ENCODE measurements around the gene SPRN.
"Not testable (repeated sequence)": the region's sequence is repeated elsewhere in the genome, so short reads cannot be mapped to it uniquely, and the experiment has no call there.

DNA sequence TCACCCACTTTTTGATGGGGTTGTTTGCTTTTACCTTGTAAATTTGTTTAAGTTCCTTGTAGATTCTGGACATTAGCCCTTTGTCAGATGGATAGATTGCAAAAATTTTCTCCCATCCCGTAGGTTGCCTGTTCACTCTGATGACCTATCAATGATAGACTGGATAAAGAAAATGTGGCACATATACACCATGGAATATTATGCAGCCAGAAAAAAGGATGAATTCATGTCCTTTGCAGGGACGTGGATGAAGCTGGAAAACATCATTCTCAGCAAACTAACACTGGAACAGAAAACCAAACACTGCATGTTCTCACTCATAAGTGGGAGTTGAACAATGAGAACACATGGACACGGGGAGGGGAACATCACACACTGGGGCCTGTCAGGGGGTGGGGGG, 44.8 kb upstream of the SPRN start:
- not testable (repeated sequence) for TF ChIP-seq YY1 (IDR thresholded peaks at IDR 0.05; ENCODE audit: insufficient read depth, insufficient read length); ZNF274 (IDR thresholded peaks at IDR 0.05; ENCODE audit: low read depth, low read length); SUZ12 (IDR thresholded peaks at IDR 0.05; ENCODE audit: extremely low read depth, insufficient read depth, insufficient read length)

Data from NT2/D1 (cell line).